ENCODE results near the gene TMEM176B. TPM values are rescaled to one million over a fixed set of nuclear protein-coding genes. Genes with fewer than 3 reads are reported as not detected.
"Not testable (repeated sequence)": the region's sequence is repeated elsewhere in the genome, so short reads cannot be mapped to it uniquely, and the experiment has no call there.

The TMEM176B gene
- total RNA-seq, 2 donors from 2014 or later: 4.5 to 14.5 TPM

GRCh38 chr7:150814328-150815001 is 14.3 kb upstream of the TMEM176B start:
- DNase-seq (ENCODE audit: low spot score): no peak
- no peaks in the 10 kb centered on the region for H3K36me3 ChIP-seq
- H3K9me3 ChIP-seq: no peaks in the 10 kb centered on the region
- H3K27me3 ChIP-seq (replicated peaks; ENCODE audit: insufficient read depth): no peaks in the 10 kb centered on the region
- H3K27ac ChIP-seq: no peak overlapping the region
- 84% methylated on average over 7 of the region's 7 CpGs for WGBS
- intact Hi-C loops (cut with DNase I): no loop called here
- no peaks in the 10 kb centered on the region for H3K4me1 ChIP-seq (replicated peaks)
- TF ChIP-seq CTCF (IDR thresholded peaks at IDR 0.05) (no peak), POLR2A (IDR thresholded peaks at IDR 0.05) (no peak), POLR2AphosphoS5 (IDR thresholded peaks at IDR 0.05) (no peak)
- H3K4me3 ChIP-seq: no peak overlapping the region

GRCh38 chr7:150807616-150808438 is 7.7 kb upstream of the TMEM176B start:
- DNase-seq (ENCODE audit: low spot score); H3K36me3 ChIP-seq; H3K4me1 ChIP-seq (replicated peaks); H3K4me3 ChIP-seq; intact Hi-C loops (cut with DNase I); H3K9me3 ChIP-seq; H3K27me3 ChIP-seq (replicated peaks; ENCODE audit: insufficient read depth): not testable (repeated sequence)
- 42% methylated on average over 13 of the region's 13 CpGs for WGBS
- peak overlapping the region in 1 of 2 donors; percentile 57 for H3K27ac ChIP-seq

GRCh38 chr7:150806863-150807262 is 6.7 kb upstream of the TMEM176B start:
- TF ChIP-seq POLR2AphosphoS5 (IDR thresholded peaks at IDR 0.05) (no peak), CTCF (IDR thresholded peaks at IDR 0.05) (no peak), POLR2A (IDR thresholded peaks at IDR 0.05) (no peak)
- Histone ChIP-seq H3K27ac (no peak overlapping the region), H3K27me3 (replicated peaks; ENCODE audit: insufficient read depth) (no peaks in the 10 kb centered on the region), H3K4me3 (no peak overlapping the region), H3K4me1 (replicated peaks) (no peaks in the 10 kb centered on the region), H3K36me3 (no peaks in the 10 kb centered on the region), H3K9me3 (no peaks in the 10 kb centered on the region)
- WGBS: 79% methylated on average over 2 of the region's 2 CpGs
- intact Hi-C loops (cut with DNase I): no loop called here
- no peak for DNase-seq (ENCODE audit: low spot score)

- Histone ChIP-seq H3K9me3 (no peaks in the 10 kb centered on the region), H3K36me3 (no peaks in the 10 kb centered on the region), H3K4me1 (replicated peaks) (no peaks in the 10 kb centered on the region), H3K27ac (no peak overlapping the region), H3K4me3 (no peak overlapping the region), H3K27me3 (replicated peaks; ENCODE audit: insufficient read depth) (no peaks in the 10 kb centered on the region)
- intact Hi-C loops (cut with DNase I): no loop called here
- DNase-seq (ENCODE audit: low spot score): no peak
- WGBS: 99% methylated on average over 3 of the region's 3 CpGs
- no peak for TF ChIP-seq POLR2AphosphoS5 (IDR thresholded peaks at IDR 0.05)
- no peak for TF ChIP-seq POLR2A (IDR thresholded peaks at IDR 0.05)
- TF ChIP-seq CTCF (IDR thresholded peaks at IDR 0.05): no peak
Observed at GRCh38 chr7:150806454-150806853, 6.3 kb upstream of the TMEM176B start.

- Histone ChIP-seq H3K4me3 (no peak overlapping the region), H3K4me1 (replicated peaks) (no peaks in the 10 kb centered on the region), H3K27me3 (replicated peaks; ENCODE audit: insufficient read depth) (peaks cover under 1% of the 10 kb centered on the region), H3K27ac (no peak overlapping the region), H3K9me3 (no peaks in the 10 kb centered on the region), H3K36me3 (no peaks in the 10 kb centered on the region)
- intact Hi-C loops (cut with DNase I): no loop called here
- no peak for DNase-seq (ENCODE audit: low spot score)
- TF ChIP-seq CTCF (IDR thresholded peaks at IDR 0.05) (no peak), POLR2A (IDR thresholded peaks at IDR 0.05) (no peak), POLR2AphosphoS5 (IDR thresholded peaks at IDR 0.05) (no peak)
Observed at GRCh38 chr7:150805864-150806263, 5.7 kb upstream of the TMEM176B start.
